ENCODE measurements around the gene TMEM11.

Gene TMEM11

DNA sequence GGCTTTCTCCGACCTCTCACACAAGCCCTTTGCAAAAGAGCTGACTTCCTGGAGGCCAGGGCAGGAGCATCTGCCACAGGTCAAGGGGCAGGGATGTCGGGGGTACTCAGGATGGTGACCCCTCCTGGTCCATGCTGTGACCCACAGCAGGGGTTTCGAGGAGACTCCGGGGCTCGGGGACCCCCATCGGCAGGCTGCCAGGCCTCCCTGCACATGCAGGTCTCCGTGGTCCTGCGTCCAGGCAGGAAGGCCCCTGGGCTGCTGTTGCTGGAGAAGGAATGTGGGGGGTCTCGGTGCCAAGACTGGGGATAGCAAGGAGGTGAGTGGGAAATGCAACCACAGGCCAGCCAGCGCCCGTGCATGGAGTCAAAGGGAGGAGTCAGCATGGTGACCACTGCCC lies 27.6 kb upstream of the TMEM11 start:
- Histone ChIP-seq H3K27ac (ENCODE audit: low read length) (no peak overlapping the region), H3K79me2 (ENCODE audit: low read length) (no peaks in the 10 kb centered on the region), H3K4me3 (ENCODE audit: low read length) (no peak overlapping the region), H3K9me3 (replicated peaks; ENCODE audit: insufficient read depth, low read length) (no peaks in the 10 kb centered on the region), H4K20me1 (ENCODE audit: insufficient read depth, low read length) (no peaks in the 10 kb centered on the region), H3K4me1 (ENCODE audit: low read length) (no peaks in the 10 kb centered on the region), H3F3A (ENCODE audit: insufficient read depth, low read length) (no peaks in the 10 kb centered on the region), H3K4me2 (ENCODE audit: low read depth, low read length) (no peak overlapping the region), H2AFZ (ENCODE audit: low read length) (no peak overlapping the region), H3K27me3 (replicated peaks; ENCODE audit: insufficient read depth, low read length) (no peaks in the 10 kb centered on the region), H3K9ac (ENCODE audit: low read length) (no peak overlapping the region), H3K36me3 (replicated peaks; ENCODE audit: insufficient read depth, low read length) (no peaks in the 10 kb centered on the region), H3K9me2 (replicated peaks; ENCODE audit: insufficient read depth, low read length) (no peaks in the 10 kb centered on the region)
- no peak for DNase-seq
- no peak for TF ChIP-seq EZH2 (optimal IDR thresholded peaks at IDR 0.05; ENCODE audit: low read depth, low read length)
- TF ChIP-seq, protein P1, sequence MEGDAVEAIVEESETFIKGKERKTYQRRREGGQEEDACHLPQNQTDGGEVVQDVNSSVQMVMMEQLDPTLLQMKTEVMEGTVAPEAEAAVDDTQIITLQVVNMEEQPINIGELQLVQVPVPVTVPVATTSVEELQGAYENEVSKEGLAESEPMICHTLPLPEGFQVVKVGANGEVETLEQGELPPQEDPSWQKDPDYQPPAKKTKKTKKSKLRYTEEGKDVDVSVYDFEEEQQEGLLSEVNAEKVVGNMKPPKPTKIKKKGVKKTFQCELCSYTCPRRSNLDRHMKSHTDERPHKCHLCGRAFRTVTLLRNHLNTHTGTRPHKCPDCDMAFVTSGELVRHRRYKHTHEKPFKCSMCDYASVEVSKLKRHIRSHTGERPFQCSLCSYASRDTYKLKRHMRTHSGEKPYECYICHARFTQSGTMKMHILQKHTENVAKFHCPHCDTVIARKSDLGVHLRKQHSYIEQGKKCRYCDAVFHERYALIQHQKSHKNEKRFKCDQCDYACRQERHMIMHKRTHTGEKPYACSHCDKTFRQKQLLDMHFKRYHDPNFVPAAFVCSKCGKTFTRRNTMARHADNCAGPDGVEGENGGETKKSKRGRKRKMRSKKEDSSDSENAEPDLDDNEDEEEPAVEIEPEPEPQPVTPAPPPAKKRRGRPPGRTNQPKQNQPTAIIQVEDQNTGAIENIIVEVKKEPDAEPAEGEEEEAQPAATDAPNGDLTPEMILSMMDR (IDR thresholded peaks at IDR 0.05; ENCODE audit: low read length), result no peak
- no peak for TF ChIP-seq EZH2phosphoT487 (IDR thresholded peaks at IDR 0.05; ENCODE audit: low read length)

DNA sequence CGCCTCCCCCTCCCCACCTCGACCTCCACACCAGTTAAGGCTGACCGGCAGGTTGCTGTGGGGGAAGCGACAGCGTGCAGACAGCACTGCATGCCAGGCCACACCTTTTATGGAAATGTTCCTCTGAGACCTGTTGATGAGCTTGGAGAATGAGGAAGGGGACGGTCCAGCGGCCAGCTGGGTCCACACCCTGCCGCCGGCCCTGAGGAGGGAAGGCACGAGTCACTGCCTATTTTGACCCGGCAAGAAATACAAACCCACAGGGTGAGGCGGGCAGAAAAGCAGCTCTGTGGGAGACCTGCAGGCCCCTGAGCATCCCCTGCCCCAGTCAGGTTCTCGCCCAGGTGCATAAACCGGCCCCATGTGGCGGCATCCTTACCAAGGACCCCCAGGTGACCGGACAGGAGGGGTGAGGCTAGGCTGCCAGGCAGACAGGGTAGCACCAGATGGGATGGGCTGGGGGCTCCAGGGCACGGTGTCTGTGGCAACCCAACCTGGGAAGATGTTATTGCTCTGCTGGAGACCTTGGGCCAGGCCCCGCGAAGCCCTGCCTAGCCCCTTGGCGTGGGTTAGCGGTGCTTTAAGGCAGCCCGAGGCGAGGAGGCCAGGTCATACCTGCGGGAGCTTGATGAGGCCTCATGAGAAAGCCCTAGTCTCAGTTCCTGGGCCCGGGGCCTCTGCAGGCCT lies 26.6 kb upstream of the TMEM11 start:
- no peak overlapping the region for H2AFZ ChIP-seq (ENCODE audit: low read length)
- H3K27ac ChIP-seq (ENCODE audit: low read length), result no peak overlapping the region
- H3K27me3 ChIP-seq (replicated peaks; ENCODE audit: insufficient read depth, low read length), result no peaks in the 10 kb centered on the region
- H3K36me3 ChIP-seq (replicated peaks; ENCODE audit: insufficient read depth, low read length), result no peaks in the 10 kb centered on the region
- H3F3A ChIP-seq (ENCODE audit: insufficient read depth, low read length), result no peaks in the 10 kb centered on the region
- DNase-seq, result no peak
- TF ChIP-seq, protein P1 (IDR thresholded peaks at IDR 0.05; ENCODE audit: low read length), result no peak
- no peak for TF ChIP-seq EZH2phosphoT487 (IDR thresholded peaks at IDR 0.05; ENCODE audit: low read length)
- no peak for TF ChIP-seq EZH2 (optimal IDR thresholded peaks at IDR 0.05; ENCODE audit: low read depth, low read length)
- H3K4me1 ChIP-seq (ENCODE audit: low read length), result no peaks in the 10 kb centered on the region
- no peaks in the 10 kb centered on the region for H3K79me2 ChIP-seq (ENCODE audit: low read length)
- H3K9ac ChIP-seq (ENCODE audit: low read length), result no peak overlapping the region
- no peak overlapping the region for H3K4me3 ChIP-seq (ENCODE audit: low read length)
- H3K9me2 ChIP-seq (replicated peaks; ENCODE audit: insufficient read depth, low read length), result no peaks in the 10 kb centered on the region
- no peaks in the 10 kb centered on the region for H4K20me1 ChIP-seq (ENCODE audit: insufficient read depth, low read length)
- no peak overlapping the region for H3K4me2 ChIP-seq (ENCODE audit: low read depth, low read length)
- H3K9me3 ChIP-seq (replicated peaks; ENCODE audit: insufficient read depth, low read length), result no peaks in the 10 kb centered on the region

DNA sequence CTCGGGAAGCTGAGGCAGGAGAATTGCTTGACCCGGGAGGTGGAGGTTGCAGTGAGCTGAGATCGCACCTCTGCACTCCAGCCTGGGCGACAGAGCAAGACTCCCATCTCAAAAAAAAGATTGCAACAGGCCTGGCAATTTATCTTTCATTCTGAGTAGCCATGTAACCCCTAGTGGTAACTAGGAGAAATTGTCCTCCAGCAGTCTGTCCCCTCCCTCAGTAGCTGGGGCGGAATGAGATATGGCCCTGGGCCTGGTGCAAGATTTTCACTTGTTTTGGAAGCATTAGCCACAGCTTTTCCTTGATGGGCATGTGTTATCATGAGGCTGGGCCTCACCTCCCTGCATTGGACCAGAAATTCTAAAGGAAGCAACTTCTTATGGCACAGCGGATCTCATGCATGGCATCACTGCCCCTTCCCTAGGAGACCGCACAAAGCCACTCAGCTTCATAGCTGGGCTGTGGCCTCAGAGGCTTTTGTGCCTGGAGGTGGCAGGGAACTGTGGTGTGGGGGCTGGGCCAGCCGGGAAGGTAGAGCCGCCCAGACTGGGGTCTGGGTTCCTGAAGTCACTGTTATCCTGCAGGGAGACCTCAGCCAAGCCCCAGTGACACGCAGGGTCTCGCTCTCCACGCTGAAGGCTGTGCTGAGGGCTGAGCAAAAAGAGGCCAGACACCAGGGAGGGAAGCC lies 25.9 kb upstream of the TMEM11 start:
- Histone ChIP-seq H3K4me1 (ENCODE audit: low read length) (no peaks in the 10 kb centered on the region), H4K20me1 (ENCODE audit: insufficient read depth, low read length) (no peaks in the 10 kb centered on the region), H3K4me3 (ENCODE audit: low read length) (no peak overlapping the region), H3K79me2 (ENCODE audit: low read length) (no peaks in the 10 kb centered on the region), H3K9ac (ENCODE audit: low read length) (no peak overlapping the region), H3K4me2 (ENCODE audit: low read depth, low read length) (no peak overlapping the region), H3K36me3 (replicated peaks; ENCODE audit: insufficient read depth, low read length) (no peaks in the 10 kb centered on the region), H3K27ac (ENCODE audit: low read length) (no peak overlapping the region), H3F3A (ENCODE audit: insufficient read depth, low read length) (no peaks in the 10 kb centered on the region), H3K9me3 (replicated peaks; ENCODE audit: insufficient read depth, low read length) (no peaks in the 10 kb centered on the region), H3K9me2 (replicated peaks; ENCODE audit: insufficient read depth, low read length) (no peaks in the 10 kb centered on the region), H2AFZ (ENCODE audit: low read length) (no peak overlapping the region), H3K27me3 (replicated peaks; ENCODE audit: insufficient read depth, low read length) (no peaks in the 10 kb centered on the region)
- TF ChIP-seq, protein P1 (IDR thresholded peaks at IDR 0.05; ENCODE audit: low read length), result peak; percentile 40
- TF ChIP-seq EZH2phosphoT487 (IDR thresholded peaks at IDR 0.05; ENCODE audit: low read length) (no peak), EZH2 (optimal IDR thresholded peaks at IDR 0.05; ENCODE audit: low read depth, low read length) (no peak)
- DNase-seq, result peak; percentile 32

All from MM.1S (cell line).